K562 (cell line): ENCODE measurements around the gene LPCAT3. TPM values are rescaled to one million over a fixed set of nuclear protein-coding genes. Genes with fewer than 3 reads are reported as not detected.
A peak's percentile ranks its signal among the peaks of the same experiment; 100 is the strongest.

Experiments
- GTF2A2 ChIP-seq: IDR thresholded peaks from 2 replicates; pipeline ENCODE4 v1.6.1; 2016; ENCODE audit warnings: mild to moderate bottlenecking, missing genetic modification characterization, missing compliant biosample characterization
- HDGF ChIP-seq: fragments of 450-650 bp; IDR thresholded peaks from 2 replicates; pipeline ENCODE4 v1.6.1; 2016
- HMG20A ChIP-seq: fragments of 450-650 bp; formaldehyde crosslinking; conservative IDR thresholded peaks from 2 replicates; pipeline ENCODE4 v1.4.0; 2020; ENCODE audit warnings: mild to moderate bottlenecking, mixed read lengths
- HNRNPLL ChIP-seq: fragments of 200-400 bp; formaldehyde crosslinking; IDR thresholded peaks from 2 replicates; pipeline ENCODE4 v1.6.1; 2017; ENCODE audit warnings: low read length, low read depth, mild to moderate bottlenecking; ENCODE audit not compliant: poor library complexity, severe bottlenecking
- KAT8 ChIP-seq: fragments of 450-650 bp; IDR thresholded peaks from 2 replicates; pipeline ENCODE4 v1.6.1; 2016; ENCODE audit warnings: low read depth, mild to moderate bottlenecking
- MAFK ChIP-seq: IDR thresholded peaks from 2 replicates; pipeline ENCODE4 v1.6.1; 2011; ENCODE audit warnings: low read length, improper control_type of control experiment
- MTF1 ChIP-seq: fragments of 250-450 bp; sonication (Bioruptor Pico); IDR thresholded peaks from 2 replicates; pipeline ENCODE4 v1.9.0; 2021; ENCODE audit warnings: moderate library complexity, mild to moderate bottlenecking, inconsistent platforms, borderline replicate concordance
- NEUROD1 ChIP-seq: fragments of 150-350 bp; IDR thresholded peaks from 2 replicates; pipeline ENCODE4 v1.6.1; 2014; ENCODE audit warnings: borderline replicate concordance, low read length, low read depth; ENCODE audit not compliant: partially characterized antibody
- OTX1 ChIP-seq: fragments of 450-650 bp; formaldehyde crosslinking; IDR thresholded peaks from 2 replicates; pipeline ENCODE4 v1.4.0; 2022; ENCODE audit warnings: mild to moderate bottlenecking
- PHB ChIP-seq: fragments of 250-450 bp; sonication (Bioruptor Pico); IDR thresholded peaks from 2 replicates; pipeline ENCODE4 v1.5.0; 2021
- PPARD ChIP-seq: fragments of 250-450 bp; sonication (Bioruptor Pico); IDR thresholded peaks from 2 replicates; pipeline ENCODE4 v1.8.0; 2022; ENCODE audit warnings: inconsistent platforms, mild to moderate bottlenecking, moderate library complexity
- RUNX1 ChIP-seq: sonication (generic); IDR thresholded peaks from 2 replicates; pipeline ENCODE4 v1.6.1; 2016; ENCODE audit warnings: antibody characterized with exemption, low read depth
- SIX5 ChIP-seq, 2 experiments: IDR thresholded peaks; 2 replicates each; pipeline ENCODE4 v1.6.1; 2011; ENCODE audit warnings: low read length in 2 of 2, borderline replicate concordance in 1 of 2, low read depth in 1 of 2, mild to moderate bottlenecking in 1 of 2, moderate library complexity in 1 of 2; ENCODE audit not compliant: insufficient read depth in 1 of 2
- SMARCC2 ChIP-seq: fragments of 450-650 bp; IDR thresholded peaks from 2 replicates; pipeline ENCODE4 v1.6.1; 2017; ENCODE audit warnings: antibody characterized with exemption, moderate library complexity, mild to moderate bottlenecking, low read depth
- SP2 ChIP-seq: IDR thresholded peaks from 2 replicates; pipeline ENCODE4 v1.6.1; 2011; ENCODE audit warnings: mild to moderate bottlenecking, low read depth, low read length, moderate library complexity; ENCODE audit not compliant: poor library complexity, severe bottlenecking; ENCODE audit errors: extremely low read depth
- TCFL5 ChIP-seq: fragments of 250-450 bp; sonication (Bioruptor Pico); conservative IDR thresholded peaks from 2 replicates; pipeline ENCODE4 v1.6.1; 2021; ENCODE audit warnings: mild to moderate bottlenecking, moderate library complexity, matching md5 sums
- ZC3H4 ChIP-seq: sonication (generic); formaldehyde crosslinking; IDR thresholded peaks from 2 replicates; pipeline ENCODE4 v1.9.0; 2021; ENCODE audit warnings: missing genetic modification reagents, borderline replicate concordance
- ZNF146 ChIP-seq: IDR thresholded peaks from one replicate; pipeline ENCODE4 v1.6.1; 2018; ENCODE audit warnings: missing compliant biosample characterization; ENCODE audit not compliant: unreplicated experiment
- ZNF175 ChIP-seq: fragments of 200-800 bp; sonication (Bioruptor generic); IDR thresholded peaks from 2 replicates; pipeline ENCODE4 v1.6.1; 2016; ENCODE audit warnings: low read depth, mild to moderate bottlenecking, missing genetic modification characterization, missing compliant biosample characterization
- ZNF584 ChIP-seq: fragments of 200-800 bp; sonication (Bioruptor generic); IDR thresholded peaks from 2 replicates; pipeline ENCODE4 v1.6.1; 2016; ENCODE audit warnings: low read depth, mild to moderate bottlenecking, missing genetic modification characterization, missing compliant biosample characterization
- ZNF77 ChIP-seq: fragments of 250-450 bp; sonication (Bioruptor Pico); IDR thresholded peaks from 2 replicates; pipeline ENCODE4 v1.5.0; 2020
- ZNF830 ChIP-seq: fragments of 250-450 bp; sonication (Bioruptor Pico); IDR thresholded peaks from 2 replicates; pipeline ENCODE4 v1.5.0; 2021; ENCODE audit warnings: mild to moderate bottlenecking
- polyA plus RNA-seq, 8 experiments: library from polyadenylated mRNA; depleted of rRNA in 4 of 8; stranded (reverse) in 5 of 8; unstranded in 3 of 8; fragments of >200 nt; fragmentation: Nextera tagmentation in 2 of 8; fragmentation: Illumina TruSeq in 1 of 8; extraction: Ambion mirVana in 2 of 8; extraction: Trizol in 1 of 8; gene quantifications; 2 replicates each; pipeline versions ENCODE4 v1.2.1 to v1.2.3, GENCODE V29; 2011 to 2014; ENCODE audit warnings: inconsistent platforms in 1 of 8, missing spikeins in 1 of 8
- total RNA-seq, 7 experiments: library from RNA; depleted of rRNA in 6 of 7; stranded (reverse); fragments of >200 nt in 6 of 7; fragmentation: Illumina TruSeq in 2 of 7; extraction: Trizol in 2 of 7; gene quantifications; 2 replicates each; pipeline versions ENCODE4 v1.2.1 to v1.2.3, GENCODE V29; 2011 to 2021; ENCODE audit warnings: low replicate concordance in 1 of 7
- TF ChIP-seq, protein P1 (sequence below): fragments of 250-450 bp; sonication (Bioruptor Pico); IDR thresholded peaks from 2 replicates; pipeline ENCODE4 v1.8.0; 2021; ENCODE audit warnings: moderate library complexity, mild to moderate bottlenecking, inconsistent platforms
- TF ChIP-seq, protein P2 (sequence below): fragments of 250-450 bp; sonication (Bioruptor Pico); IDR thresholded peaks from 2 replicates; pipeline ENCODE4 v1.9.0; 2021; ENCODE audit warnings: mild to moderate bottlenecking, inconsistent platforms
- TF ChIP-seq, protein P3 (sequence below): fragments of 450-650 bp; formaldehyde crosslinking; IDR thresholded peaks from 2 replicates; pipeline ENCODE4 v1.4.0; 2020; ENCODE audit warnings: mild to moderate bottlenecking

The LPCAT3 gene
- total and polyA plus RNA-seq, 9 of the 15 experiments (the other 6 are each of a cell fraction or from before 2014, with no cell fraction given) = 4.9 to 52.5 (median 25.3) TPM

DNA sequence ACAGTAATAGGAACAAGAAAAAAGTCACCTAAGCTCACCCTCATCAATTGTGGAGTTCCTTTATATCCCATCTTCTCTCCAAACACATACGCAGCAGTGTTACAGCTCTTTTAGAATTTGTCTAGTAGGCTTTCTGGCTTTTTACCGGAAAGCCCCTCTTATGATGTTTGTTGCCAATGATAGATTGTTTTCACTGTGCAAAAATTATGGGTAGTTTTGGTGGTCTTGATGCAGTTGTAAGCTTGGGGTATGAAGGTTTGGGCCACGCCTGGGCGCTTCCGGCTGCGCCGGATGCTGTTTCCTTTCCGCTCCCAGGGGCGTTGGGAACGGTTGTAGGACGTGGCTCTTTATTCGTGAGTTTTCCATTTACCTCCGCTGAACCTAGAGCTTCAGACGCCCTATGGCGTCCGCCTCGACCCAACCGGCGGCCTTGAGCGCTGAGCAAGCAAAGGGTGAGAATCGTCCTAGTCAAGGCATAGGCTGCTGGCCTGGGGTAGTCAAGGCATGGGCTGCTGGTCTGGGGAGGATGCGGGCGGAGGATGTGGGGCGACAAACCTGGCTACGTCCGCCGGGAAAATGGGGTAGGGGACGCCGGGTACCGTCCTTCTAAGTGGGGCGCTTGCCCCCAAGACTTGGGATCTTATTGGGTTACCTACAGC lies 74.4 kb downstream of the LPCAT3 start, which contains the start of the genes C12orf57 and RNU7-1 (continued):
- no peak; the same call in 1 of the 2 replicates for TF ChIP-seq ZNF584 (CRISPR knock-in tag)
- TF ChIP-seq HDGF = no peak
- no peak for TF ChIP-seq SMARCC2
- TF ChIP-seq, protein P1, sequence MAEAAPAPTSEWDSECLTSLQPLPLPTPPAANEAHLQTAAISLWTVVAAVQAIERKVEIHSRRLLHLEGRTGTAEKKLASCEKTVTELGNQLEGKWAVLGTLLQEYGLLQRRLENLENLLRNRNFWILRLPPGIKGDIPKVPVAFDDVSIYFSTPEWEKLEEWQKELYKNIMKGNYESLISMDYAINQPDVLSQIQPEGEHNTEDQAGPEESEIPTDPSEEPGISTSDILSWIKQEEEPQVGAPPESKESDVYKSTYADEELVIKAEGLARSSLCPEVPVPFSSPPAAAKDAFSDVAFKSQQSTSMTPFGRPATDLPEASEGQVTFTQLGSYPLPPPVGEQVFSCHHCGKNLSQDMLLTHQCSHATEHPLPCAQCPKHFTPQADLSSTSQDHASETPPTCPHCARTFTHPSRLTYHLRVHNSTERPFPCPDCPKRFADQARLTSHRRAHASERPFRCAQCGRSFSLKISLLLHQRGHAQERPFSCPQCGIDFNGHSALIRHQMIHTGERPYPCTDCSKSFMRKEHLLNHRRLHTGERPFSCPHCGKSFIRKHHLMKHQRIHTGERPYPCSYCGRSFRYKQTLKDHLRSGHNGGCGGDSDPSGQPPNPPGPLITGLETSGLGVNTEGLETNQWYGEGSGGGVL = no peak
- no peak for TF ChIP-seq KAT8
- TF ChIP-seq PPARD (CRISPR knock-in tag) = no peak
- peak; percentile 95; the same call in 1 of the 2 replicates for TF ChIP-seq ZNF77
- TF ChIP-seq, protein P2, sequence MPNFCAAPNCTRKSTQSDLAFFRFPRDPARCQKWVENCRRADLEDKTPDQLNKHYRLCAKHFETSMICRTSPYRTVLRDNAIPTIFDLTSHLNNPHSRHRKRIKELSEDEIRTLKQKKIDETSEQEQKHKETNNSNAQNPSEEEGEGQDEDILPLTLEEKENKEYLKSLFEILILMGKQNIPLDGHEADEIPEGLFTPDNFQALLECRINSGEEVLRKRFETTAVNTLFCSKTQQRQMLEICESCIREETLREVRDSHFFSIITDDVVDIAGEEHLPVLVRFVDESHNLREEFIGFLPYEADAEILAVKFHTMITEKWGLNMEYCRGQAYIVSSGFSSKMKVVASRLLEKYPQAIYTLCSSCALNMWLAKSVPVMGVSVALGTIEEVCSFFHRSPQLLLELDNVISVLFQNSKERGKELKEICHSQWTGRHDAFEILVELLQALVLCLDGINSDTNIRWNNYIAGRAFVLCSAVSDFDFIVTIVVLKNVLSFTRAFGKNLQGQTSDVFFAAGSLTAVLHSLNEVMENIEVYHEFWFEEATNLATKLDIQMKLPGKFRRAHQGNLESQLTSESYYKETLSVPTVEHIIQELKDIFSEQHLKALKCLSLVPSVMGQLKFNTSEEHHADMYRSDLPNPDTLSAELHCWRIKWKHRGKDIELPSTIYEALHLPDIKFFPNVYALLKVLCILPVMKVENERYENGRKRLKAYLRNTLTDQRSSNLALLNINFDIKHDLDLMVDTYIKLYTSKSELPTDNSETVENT (CRISPR knock-in tag) = peak; percentile 97
- TF ChIP-seq MAFK = no peak
- peak; percentile 99 for TF ChIP-seq ZNF830
- peak; percentile 95 for TF ChIP-seq ZC3H4 (CRISPR knock-in tag)
- TF ChIP-seq ZNF175 (CRISPR knock-in tag) = no peak
- no peak; the same call in 1 of the 2 replicates for TF ChIP-seq HMG20A (CRISPR knock-in tag)
- no peak for TF ChIP-seq ZNF146 (CRISPR knock-in tag)
- TF ChIP-seq NEUROD1 = peak; percentile 45
- no peak for TF ChIP-seq SP2
- TF ChIP-seq PHB = peak; percentile 99
- TF ChIP-seq HNRNPLL = peak; percentile 72
- peak; percentile 97 for TF ChIP-seq GTF2A2 (tag)
- TF ChIP-seq SIX5 (IDR thresholded peaks at IDR 0.05; ENCODE audit: borderline replicate concordance in 1 of 2, insufficient read depth in 1 of 2, low read depth in 1 of 2, low read length in 2 of 2) = peak in 1 of 2 experiments; percentile 17; a peak in 1 of 4 replicates
- TF ChIP-seq MTF1 (CRISPR knock-in tag) = no peak
- TF ChIP-seq, protein P3, sequence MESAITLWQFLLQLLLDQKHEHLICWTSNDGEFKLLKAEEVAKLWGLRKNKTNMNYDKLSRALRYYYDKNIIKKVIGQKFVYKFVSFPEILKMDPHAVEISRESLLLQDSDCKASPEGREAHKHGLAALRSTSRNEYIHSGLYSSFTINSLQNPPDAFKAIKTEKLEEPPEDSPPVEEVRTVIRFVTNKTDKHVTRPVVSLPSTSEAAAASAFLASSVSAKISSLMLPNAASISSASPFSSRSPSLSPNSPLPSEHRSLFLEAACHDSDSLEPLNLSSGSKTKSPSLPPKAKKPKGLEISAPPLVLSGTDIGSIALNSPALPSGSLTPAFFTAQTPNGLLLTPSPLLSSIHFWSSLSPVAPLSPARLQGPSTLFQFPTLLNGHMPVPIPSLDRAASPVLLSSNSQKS (CRISPR knock-in tag) = peak; percentile 93
- TF ChIP-seq TCFL5 = peak; percentile 56; the same call in 1 of the 2 replicates
- TF ChIP-seq OTX1 = peak; percentile 99
- TF ChIP-seq RUNX1 = peak; percentile 88; the same call in 1 of the 2 replicates
